VCaP (cell line): ENCODE data around the gene RECK.

Experiments
- H3K27ac ChIP-seq: fragments of 450-650 bp; 2 replicates; pipeline ENCODE4 v1.5.1; 2017
- CTCF ChIP-seq: fragments of 450-650 bp; conservative IDR thresholded peaks from 2 replicates; pipeline ENCODE4 v1.5.1; 2017; ENCODE audit warnings: mild to moderate bottlenecking, moderate library complexity

RECK gene

GRCh38 chr9:36161187-36161586 lies 124.5 kb downstream of the RECK start:
- H3K27ac ChIP-seq, result no peak overlapping the region
- no peak for TF ChIP-seq CTCF

- no peak overlapping the region for H3K27ac ChIP-seq
- TF ChIP-seq CTCF, result no peak
Measured at GRCh38 chr9:36162211-36162738, 125.6 kb downstream of the RECK start.

- TF ChIP-seq CTCF, result no peak
- no peak overlapping the region for H3K27ac ChIP-seq
Measured at GRCh38 chr9:36163049-36163785, 126.5 kb downstream of the RECK start.

GRCh38 chr9:36163786-36164170 lies 127.1 kb downstream of the RECK start:
- H3K27ac ChIP-seq, result no peak overlapping the region
- TF ChIP-seq CTCF, result no peak

GRCh38 chr9:36164372-36164771 lies 127.7 kb downstream of the RECK start:
- H3K27ac ChIP-seq, result no peak overlapping the region
- no peak for TF ChIP-seq CTCF

GRCh38 chr9:36164989-36165388 lies 128.3 kb downstream of the RECK start:
- no peak overlapping the region for H3K27ac ChIP-seq
- TF ChIP-seq CTCF, result no peak

GRCh38 chr9:36165826-36166167 lies 129.1 kb downstream of the RECK start:
- TF ChIP-seq CTCF, result no peak

More at GRCh38 chr9:36165826-36166167, 129.1 kb downstream of the RECK start:
- no peak overlapping the region for H3K27ac ChIP-seq
